ENCODE measurements around the gene FAM53B.

FAM53B gene

DNA sequence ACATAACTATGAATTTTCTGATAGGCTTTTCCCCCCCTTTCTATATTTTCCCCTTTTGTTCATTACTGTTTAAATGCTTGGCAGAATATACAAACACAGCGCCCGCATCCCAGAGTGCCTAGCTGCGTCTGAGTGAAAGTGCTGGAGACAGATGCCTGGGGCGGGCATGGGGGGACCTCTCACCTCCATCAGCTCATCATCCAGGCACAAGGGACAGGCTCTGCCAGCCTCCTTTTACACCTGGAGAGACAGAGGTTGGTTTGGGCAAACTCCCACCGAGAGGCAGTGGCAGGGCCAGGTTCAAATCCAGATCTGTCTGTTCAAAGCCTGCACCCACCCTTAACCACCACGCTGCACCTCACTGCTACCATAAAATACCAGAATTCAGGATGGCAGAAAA is 104.5 kb downstream of the FAM53B start:
- no peak overlapping the region for H2BK5ac ChIP-seq (ENCODE audit: low read depth, low read length, poor library complexity, severe bottlenecking)
- no peak overlapping the region for H3K27ac ChIP-seq (ENCODE audit: low read length, poor library complexity, severe bottlenecking)
- no peak overlapping the region for H2BK12ac ChIP-seq (ENCODE audit: low read length in 2 of 2)
- H3K14ac ChIP-seq (ENCODE audit: low read length in 2 of 2): no peak overlapping the region
- H4K8ac ChIP-seq (ENCODE audit: low read length): no peak overlapping the region
- H2AK5ac ChIP-seq (ENCODE audit: low read length, severe bottlenecking): no peak overlapping the region
- no peak overlapping the region for H3K4me3 ChIP-seq (ENCODE audit: insufficient read depth in 1 of 2, low read depth in 1 of 2, low read length in 2 of 2)
- H4K91ac ChIP-seq (ENCODE audit: low read length): no peak overlapping the region
- H3K4me1 ChIP-seq (ENCODE audit: control insufficient read depth, insufficient read depth, low read depth, low read length): peaks cover 5% of the 10 kb centered on the region
- H3K4me2 ChIP-seq (ENCODE audit: low read length, poor library complexity, severe bottlenecking): no peak overlapping the region
- H2BK15ac ChIP-seq (ENCODE audit: low read depth, poor library complexity, severe bottlenecking): no peak overlapping the region
- H2BK120ac ChIP-seq (ENCODE audit: low read depth, low read length): no peak overlapping the region
- H3K18ac ChIP-seq (ENCODE audit: low read depth in 1 of 2, low read length in 2 of 2): no peak overlapping the region
- no peak overlapping the region for H3K23ac ChIP-seq (ENCODE audit: low read length in 2 of 2)
- no peak overlapping the region for H3K9ac ChIP-seq (ENCODE audit: low read length)
- H2AFZ ChIP-seq (ENCODE audit: low read depth, low read length): no peak overlapping the region
- no peaks in the 10 kb centered on the region for H3K9me3 ChIP-seq (ENCODE audit: control insufficient read depth, low read length)
- H3K36me3 ChIP-seq (ENCODE audit: control insufficient read depth in 1 of 2, insufficient read depth in 2 of 2, low read depth in 1 of 2, low read length in 2 of 2): peaks cover 3 to 27% of the 10 kb centered on the region in 2 experiments
- H3K4ac ChIP-seq (ENCODE audit: low read depth in 1 of 2, low read length in 2 of 2): no peak overlapping the region
- peaks cover 51% of the 10 kb centered on the region for H3K79me1 ChIP-seq (replicated peaks; ENCODE audit: low read length, poor library complexity, severe bottlenecking)
- no peaks in the 10 kb centered on the region for H3K27me3 ChIP-seq (ENCODE audit: control insufficient read depth in 1 of 2, insufficient read depth in 1 of 2, low read length in 2 of 2)
- no peak for DNase-seq
- WGBS: 95% methylated on average over 6 of the region's 6 CpGs

DNA sequence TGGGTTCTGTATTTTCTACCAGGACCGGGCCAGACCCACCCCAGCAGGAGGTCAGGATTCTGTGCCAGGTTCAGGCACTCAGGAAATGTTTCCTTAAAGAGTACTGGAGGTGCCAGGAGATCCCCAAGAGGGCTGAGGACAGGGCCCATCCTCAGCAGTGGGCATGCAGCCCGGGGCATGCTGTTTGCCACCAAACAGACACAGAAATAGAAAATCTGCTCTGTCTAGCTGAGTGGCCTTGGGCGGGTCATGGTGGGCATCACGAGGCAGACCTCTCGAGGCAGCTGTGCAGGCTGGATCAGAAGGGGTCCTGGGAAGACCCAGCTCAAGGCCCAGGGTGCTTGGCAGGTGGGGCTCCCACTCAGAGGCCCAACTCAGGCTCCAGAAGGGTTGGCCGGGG is 105.0 kb downstream of the FAM53B start:
- Histone ChIP-seq H3K79me1 (replicated peaks; ENCODE audit: low read length, poor library complexity, severe bottlenecking) (peaks cover 49% of the 10 kb centered on the region), H2AK5ac (ENCODE audit: low read length, severe bottlenecking) (no peak overlapping the region), H2BK15ac (ENCODE audit: low read depth, poor library complexity, severe bottlenecking) (no peak overlapping the region), H2BK12ac (ENCODE audit: low read length in 2 of 2) (no peak overlapping the region), H3K14ac (ENCODE audit: low read length in 2 of 2) (no peak overlapping the region), H3K23ac (ENCODE audit: low read length in 2 of 2) (no peak overlapping the region), H3K36me3 (ENCODE audit: control insufficient read depth in 1 of 2, insufficient read depth in 2 of 2, low read depth in 1 of 2, low read length in 2 of 2) (peaks cover 3 to 27% of the 10 kb centered on the region in 2 experiments), H3K4ac (ENCODE audit: low read depth in 1 of 2, low read length in 2 of 2) (no peak overlapping the region), H3K9me3 (ENCODE audit: control insufficient read depth, low read length) (no peaks in the 10 kb centered on the region), H3K9ac (ENCODE audit: low read length) (no peak overlapping the region), H2BK120ac (ENCODE audit: low read depth, low read length) (no peak overlapping the region), H3K4me2 (ENCODE audit: low read length, poor library complexity, severe bottlenecking) (no peak overlapping the region), H3K27me3 (ENCODE audit: control insufficient read depth in 1 of 2, insufficient read depth in 1 of 2, low read length in 2 of 2) (no peaks in the 10 kb centered on the region), H3K4me1 (ENCODE audit: control insufficient read depth, insufficient read depth, low read depth, low read length) (peaks cover 5% of the 10 kb centered on the region), H2AFZ (ENCODE audit: low read depth, low read length) (no peak overlapping the region), H3K4me3 (ENCODE audit: insufficient read depth in 1 of 2, low read depth in 1 of 2, low read length in 2 of 2) (no peak overlapping the region), H4K8ac (ENCODE audit: low read length) (no peak overlapping the region), H2BK5ac (ENCODE audit: low read depth, low read length, poor library complexity, severe bottlenecking) (no peak overlapping the region), H3K18ac (ENCODE audit: low read depth in 1 of 2, low read length in 2 of 2) (no peak overlapping the region), H3K27ac (ENCODE audit: low read length, poor library complexity, severe bottlenecking) (no peak overlapping the region), H4K91ac (ENCODE audit: low read length) (no peak overlapping the region)
- no peak for DNase-seq
- 93% methylated on average over 6 of the region's 6 CpGs for WGBS

DNA sequence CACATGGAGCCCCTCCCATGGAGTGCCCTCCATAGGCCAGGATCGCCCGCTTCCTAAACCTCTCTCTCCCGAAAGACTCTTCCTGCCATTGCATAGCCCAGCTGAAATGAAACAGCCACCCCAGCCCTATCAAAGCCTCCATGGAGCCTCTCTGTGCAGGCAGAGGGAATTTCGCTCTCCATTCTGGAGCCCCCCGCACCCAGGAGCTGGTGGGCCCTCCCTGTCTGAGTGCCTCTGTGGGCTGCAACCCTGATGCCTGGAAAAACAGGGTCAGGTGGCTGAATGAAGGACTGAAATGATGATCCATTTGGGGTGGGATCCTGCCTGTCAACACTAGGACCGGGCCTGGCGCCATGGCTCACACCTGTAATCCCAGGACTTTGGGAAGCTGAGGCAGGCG is 106.4 kb downstream of the FAM53B start:
- Histone ChIP-seq H3K18ac (ENCODE audit: low read depth in 1 of 2, low read length in 2 of 2) (no peak overlapping the region), H2BK12ac (ENCODE audit: low read length in 2 of 2) (no peak overlapping the region), H2AFZ (ENCODE audit: low read depth, low read length) (no peak overlapping the region), H4K8ac (ENCODE audit: low read length) (no peak overlapping the region), H4K91ac (ENCODE audit: low read length) (no peak overlapping the region), H3K27me3 (ENCODE audit: control insufficient read depth in 1 of 2, insufficient read depth in 1 of 2, low read length in 2 of 2) (no peaks in the 10 kb centered on the region), H3K27ac (ENCODE audit: low read length, poor library complexity, severe bottlenecking) (no peak overlapping the region), H2AK5ac (ENCODE audit: low read length, severe bottlenecking) (no peak overlapping the region), H3K14ac (ENCODE audit: low read length in 2 of 2) (no peak overlapping the region), H3K23ac (ENCODE audit: low read length in 2 of 2) (no peak overlapping the region), H3K4me1 (ENCODE audit: control insufficient read depth, insufficient read depth, low read depth, low read length) (peaks cover 5% of the 10 kb centered on the region), H3K4me2 (ENCODE audit: low read length, poor library complexity, severe bottlenecking) (no peak overlapping the region), H3K9me3 (ENCODE audit: control insufficient read depth, low read length) (no peaks in the 10 kb centered on the region), H2BK15ac (ENCODE audit: low read depth, poor library complexity, severe bottlenecking) (no peak overlapping the region), H3K36me3 (ENCODE audit: control insufficient read depth in 1 of 2, insufficient read depth in 2 of 2, low read depth in 1 of 2, low read length in 2 of 2) (peaks cover 3 to 27% of the 10 kb centered on the region in 2 experiments), H3K79me1 (replicated peaks; ENCODE audit: low read length, poor library complexity, severe bottlenecking) (peaks cover 41% of the 10 kb centered on the region), H2BK5ac (ENCODE audit: low read depth, low read length, poor library complexity, severe bottlenecking) (no peak overlapping the region), H3K4ac (ENCODE audit: low read depth in 1 of 2, low read length in 2 of 2) (no peak overlapping the region), H3K9ac (ENCODE audit: low read length) (no peak overlapping the region), H3K4me3 (ENCODE audit: insufficient read depth in 1 of 2, low read depth in 1 of 2, low read length in 2 of 2) (no peak overlapping the region), H2BK120ac (ENCODE audit: low read depth, low read length) (no peak overlapping the region)
- no peak for DNase-seq
- WGBS: over 99% methylated on average over 8 of the region's 8 CpGs

DNA sequence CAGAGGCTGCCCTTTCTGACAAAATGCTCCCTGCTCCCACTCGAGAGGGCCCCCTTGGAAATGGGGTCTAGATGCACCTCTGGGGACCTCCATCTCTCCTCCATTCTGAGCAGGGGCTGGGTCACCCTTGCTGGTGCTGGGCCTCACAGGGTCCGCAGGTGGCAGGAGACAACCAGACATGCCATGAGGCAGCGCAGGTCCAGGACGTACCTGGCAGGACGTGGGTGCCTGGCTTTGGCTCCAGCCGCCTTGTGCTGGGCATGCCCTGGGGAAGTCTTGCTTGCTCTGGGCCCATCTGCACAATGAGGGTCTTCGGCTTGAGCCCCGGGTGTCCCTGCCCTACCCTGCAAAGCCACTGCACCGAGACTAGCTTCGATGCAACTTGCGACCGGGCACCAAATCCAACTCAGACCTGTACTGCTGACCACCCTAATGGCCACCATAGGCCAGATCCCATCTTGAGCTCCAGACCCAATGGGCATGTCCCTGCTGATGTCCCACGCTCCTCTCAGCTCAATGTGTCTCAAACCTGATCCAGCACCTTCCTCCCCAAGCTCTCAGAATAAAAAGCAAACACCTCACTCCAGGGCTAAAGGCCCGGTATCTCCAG is 107.0 kb downstream of the FAM53B start:
- no peak overlapping the region for H3K4me3 ChIP-seq (ENCODE audit: insufficient read depth in 1 of 2, low read depth in 1 of 2, low read length in 2 of 2)
- no peak overlapping the region for H3K9ac ChIP-seq (ENCODE audit: low read length)
- no peak overlapping the region for H2BK15ac ChIP-seq (ENCODE audit: low read depth, poor library complexity, severe bottlenecking)
- H2AK5ac ChIP-seq (ENCODE audit: low read length, severe bottlenecking): no peak overlapping the region
- peak overlapping the region in 1 of 2 experiments; percentile 88 for H3K14ac ChIP-seq (ENCODE audit: low read length in 2 of 2)
- 96% methylated on average over 14 of the region's 14 CpGs for WGBS
- H3K36me3 ChIP-seq (ENCODE audit: control insufficient read depth in 1 of 2, insufficient read depth in 2 of 2, low read depth in 1 of 2, low read length in 2 of 2): peaks cover under 1 to 24% of the 10 kb centered on the region in 2 experiments
- no peaks in the 10 kb centered on the region for H3K9me3 ChIP-seq (ENCODE audit: control insufficient read depth, low read length)
- no peak overlapping the region for H2AFZ ChIP-seq (ENCODE audit: low read depth, low read length)
- H4K91ac ChIP-seq (ENCODE audit: low read length): no peak overlapping the region
- peaks cover 43% of the 10 kb centered on the region for H3K79me1 ChIP-seq (replicated peaks; ENCODE audit: low read length, poor library complexity, severe bottlenecking)
- H3K27ac ChIP-seq (ENCODE audit: low read length, poor library complexity, severe bottlenecking): no peak overlapping the region
- no peak overlapping the region for H3K18ac ChIP-seq (ENCODE audit: low read depth in 1 of 2, low read length in 2 of 2)
- H2BK120ac ChIP-seq (ENCODE audit: low read depth, low read length): no peak overlapping the region
- H4K8ac ChIP-seq (ENCODE audit: low read length): no peak overlapping the region
- H3K23ac ChIP-seq (ENCODE audit: low read length in 2 of 2): no peak overlapping the region
- no peak for DNase-seq
- H3K27me3 ChIP-seq (ENCODE audit: control insufficient read depth in 1 of 2, insufficient read depth in 1 of 2, low read length in 2 of 2): no peaks in the 10 kb centered on the region
- H3K4ac ChIP-seq (ENCODE audit: low read depth in 1 of 2, low read length in 2 of 2): no peak overlapping the region
- no peak overlapping the region for H2BK5ac ChIP-seq (ENCODE audit: low read depth, low read length, poor library complexity, severe bottlenecking)
- no peak overlapping the region for H2BK12ac ChIP-seq (ENCODE audit: low read length in 2 of 2)
- no peak overlapping the region for H3K4me2 ChIP-seq (ENCODE audit: low read length, poor library complexity, severe bottlenecking)
- H3K4me1 ChIP-seq (ENCODE audit: control insufficient read depth, insufficient read depth, low read depth, low read length): peaks cover 7% of the 10 kb centered on the region
